B cell (primary cell): ENCODE data around the gene CD28. TPM values are rescaled to one million over a fixed set of nuclear protein-coding genes. Genes with fewer than 3 reads are reported as not detected.

Source experiments
- ATAC-seq: fragments of 200-7000 bp; cut with Tn5 transposase; one replicate; pipeline ENCODE4 v1.10.0; 2021; ENCODE audit warnings: low read depth, mild to moderate bottlenecking, moderate number of reproducible peaks, moderate library complexity
- CTCF ChIA-PET: fragments of 350-600 bp; sonication (Branson Sonifier 250); formaldehyde crosslinking; loops from one replicate; lab custom pipeline; 2021; ENCODE audit warnings: antibody characterized with exemption, inconsistent platforms; lab: Charles Lee
- POLR2A ChIA-PET: fragments of 350-600 bp; sonication (Branson Sonifier 250); formaldehyde crosslinking; loops from one replicate; lab custom pipeline; 2021; ENCODE audit warnings: antibody characterized with exemption; lab: Charles Lee
- DNase-seq: peaks from one replicate; pipeline ENCODE4 v3.0.0; 2013
- H2AFZ ChIP-seq: 2 replicates; pipeline ENCODE4 v1.6.1; 2012; ENCODE audit warnings: mild to moderate bottlenecking, low read depth, low read length; ENCODE audit not compliant: insufficient read depth, poor library complexity, severe bottlenecking
- H3K27ac ChIP-seq, 2 donors: 1 replicate in 1 of 2; 2 replicates in 1 of 2; pipeline ENCODE4 v1.5.1; 2012 to 2013; ENCODE audit warnings: low read length in 2 of 2, mild to moderate bottlenecking in 2 of 2, moderate library complexity in 1 of 2
- H3K27me3 ChIP-seq, 4 experiments: fragments of 200-600 bp in 1 of 4; sonication (generic) in 1 of 4; replicated peaks in 1 of 4; 1 replicate in 2 of 4; 2 replicates in 2 of 4; pipeline versions ENCODE4 v1.6.1 to v1.7.0; 2013 to 2016; ENCODE audit warnings: low read length in 3 of 4, mild to moderate bottlenecking in 2 of 4, mixed read lengths in 1 of 4, moderate library complexity in 1 of 4; ENCODE audit not compliant: insufficient read depth in 4 of 4, control insufficient read depth in 3 of 4; ENCODE audit errors: control extremely low read depth in 1 of 4
- H3K36me3 ChIP-seq, 2 experiments: replicated peaks in 1 of 2; 1 replicate in 1 of 2; 2 replicates in 1 of 2; pipeline versions ENCODE4 v1.6.1 to v1.7.1; 2013; ENCODE audit warnings: low read length in 1 of 2; ENCODE audit not compliant: insufficient read depth in 2 of 2, control insufficient read depth in 1 of 2; ENCODE audit errors: control extremely low read depth in 1 of 2, extremely low read depth in 1 of 2
- H3K4me1 ChIP-seq, 2 donors: fragments of 200-600 bp in 1 of 2; sonication (generic) in 1 of 2; 1 replicate in 1 of 2; 2 replicates in 1 of 2; pipeline versions ENCODE4 v1.5.1 to v1.6.1; 2013 to 2017; ENCODE audit warnings: low read length in 2 of 2; ENCODE audit not compliant: control insufficient read depth in 2 of 2, insufficient read depth in 2 of 2
- H3K4me2 ChIP-seq: replicated peaks from 2 replicates; pipeline ENCODE3; 2012; ENCODE audit warnings: mild to moderate bottlenecking, low read depth, low read length; ENCODE audit not compliant: poor library complexity, severe bottlenecking
- H3K4me3 ChIP-seq, 5 experiments: fragments of 200-600 bp in 1 of 5; sonication (generic) in 1 of 5; 1 replicate in 3 of 5; 2 replicates in 2 of 5; pipeline versions ENCODE4 v1.5.1 to v1.7.0; 2011 to 2016; ENCODE audit warnings: low read length in 4 of 5, mild to moderate bottlenecking in 4 of 5, low read depth in 2 of 5, control low read depth in 1 of 5, moderate library complexity in 1 of 5; ENCODE audit not compliant: insufficient read depth in 1 of 5; ENCODE audit errors: control extremely low read depth in 1 of 5, extremely low read depth in 1 of 5
- H3K79me2 ChIP-seq: fragments of 200-600 bp; sonication (generic); one replicate; pipeline ENCODE4 v1.6.0; 2016; ENCODE audit warnings: low read length; ENCODE audit not compliant: control insufficient read depth, insufficient read depth
- H3K9ac ChIP-seq: fragments of 200-600 bp; sonication (generic); 2 replicates; pipeline ENCODE4 v1.6.1; 2017; ENCODE audit warnings: mild to moderate bottlenecking, low read length, moderate library complexity
- H3K9me3 ChIP-seq, 3 donors: one replicate each; pipeline versions ENCODE4 v1.6.1 to v1.7.1; 2013; ENCODE audit warnings: low read length in 2 of 3; ENCODE audit not compliant: control insufficient read depth in 2 of 3, insufficient read depth in 1 of 3; ENCODE audit errors: control extremely low read depth in 1 of 3
- H4K20me1 ChIP-seq: 2 replicates; pipeline ENCODE4 v1.6.0; 2012; ENCODE audit warnings: mild to moderate bottlenecking, low read length; ENCODE audit not compliant: insufficient read depth, control insufficient read depth, poor library complexity, severe bottlenecking
- H3K27ac Mint-ChIP-seq: one replicate; pipeline ENCODE4 v1.8.0; 2021; ENCODE audit warnings: mixed read lengths
- H3K27me3 Mint-ChIP-seq: one replicate; pipeline ENCODE4 v1.8.0; 2021; ENCODE audit warnings: mixed read lengths
- H3K4me1 Mint-ChIP-seq: one replicate; pipeline ENCODE4 v1.8.0; 2021; ENCODE audit warnings: mixed read lengths
- H3K4me3 Mint-ChIP-seq: one replicate; pipeline ENCODE4 v1.8.0; 2021; ENCODE audit warnings: mixed read lengths
- H3K9me3 Mint-ChIP-seq: one replicate; pipeline ENCODE4 v1.8.0; 2022; ENCODE audit warnings: mixed read lengths; ENCODE audit not compliant: insufficient read depth
- CTCF ChIP-seq: fragments of 200-600 bp; IDR thresholded peaks from one replicate; pipeline ENCODE4 v1.8.0; 2022; ENCODE audit warnings: antibody characterized with exemption, mild to moderate bottlenecking
- EZH2 ChIP-seq: IDR thresholded peaks from 2 replicates; pipeline ENCODE4 v1.6.1; 2012; ENCODE audit warnings: borderline replicate concordance, low read depth, mild to moderate bottlenecking, moderate library complexity, low read length; ENCODE audit not compliant: insufficient read depth, poor library complexity, severe bottlenecking
- WGBS: methylation state at CpG from one replicate; pipeline ENCODE4 v1.1.5; 2013; ENCODE audit warnings: missing lambda C conversion rate; ENCODE audit not compliant: insufficient coverage; 5-methylcytosine and 5-hydroxymethylcytosine counted together
- intact Hi-C: fragments of 100-400 bp; cut with micrococcal nuclease; formaldehyde crosslinking; loops from one replicate; pipeline ENCODE4 v1.10.0; 2022
- polyA plus RNA-seq: library from polyadenylated mRNA; depleted of rRNA; stranded (reverse); fragments of >200 nt; gene quantifications from 2 replicates; pipeline ENCODE4 v1.2.3, GENCODE V29; 2012
- total RNA-seq, 2 donors: library from RNA; stranded (reverse); fragments of 120-200 nt in 1 of 2; gene quantifications; 1 replicate in 1 of 2; 2 replicates in 1 of 2; pipeline versions ENCODE4 v1.2.3 to v1.2.4, GENCODE V29; 2013 to 2022

The CD28 gene
- total and polyA plus RNA-seq, 2 donors (not counting 1 experiment from before 2014, with no cell fraction given): 0.18 to 0.37 TPM

- intact Hi-C loops: no loop called here
- Histone ChIP-seq H4K20me1 (no peaks in the 10 kb centered on the region), H2AFZ (no peak overlapping the region), H3K9me3 (peaks cover 0 to 5% (median 5%) of the 10 kb centered on the region in 3 donors), H3K27me3 (peaks cover 0 to 18% (median 7%) of the 10 kb centered on the region in 4 experiments), H3K4me2 (no peak overlapping the region), H3K4me1 (peaks cover 5 to 6% of the 10 kb centered on the region in 2 donors), H3K36me3 (no peaks in the 10 kb centered on the region), H3K27ac (no peak overlapping the region), H3K4me3 (no peak overlapping the region), H3K79me2 (no peaks in the 10 kb centered on the region), H3K9ac (no peak overlapping the region)
- no peak for DNase-seq
- CTCF ChIA-PET: no interaction called here
- POLR2A ChIA-PET: no interaction called here
- no peak overlapping the region for H3K27ac Mint-ChIP-seq
- H3K4me1 Mint-ChIP-seq: peaks cover 4% of the 10 kb centered on the region
- peaks cover 57% of the 10 kb centered on the region for H3K27me3 Mint-ChIP-seq
- no peak for ATAC-seq
- H3K9me3 Mint-ChIP-seq: peaks cover 4% of the 10 kb centered on the region
- no CpG with 5 or more reads among the region's 1 CpG for WGBS
- H3K4me3 Mint-ChIP-seq: no peak overlapping the region
- TF ChIP-seq CTCF (no peak), EZH2 (no peak)
Observed at GRCh38 chr2:203673933-203674332, 32.5 kb upstream of the CD28 start.

- H3K4me2 ChIP-seq: no peak overlapping the region
- H3K4me3 Mint-ChIP-seq: no peak overlapping the region
- H3K9me3 ChIP-seq: peaks cover 0 to 5% (median 5%) of the 10 kb centered on the region in 3 donors
- peaks cover 4% of the 10 kb centered on the region for H3K9me3 Mint-ChIP-seq
- peaks cover 61% of the 10 kb centered on the region for H3K27me3 Mint-ChIP-seq
- CTCF ChIA-PET: no interaction called here
- peaks cover 0 to 21% (median 7%) of the 10 kb centered on the region in 4 experiments for H3K27me3 ChIP-seq
- H3K4me3 ChIP-seq: no peak overlapping the region
- H3K4me1 Mint-ChIP-seq: peaks cover 4% of the 10 kb centered on the region
- DNase-seq (no peak), ATAC-seq (no peak)
- H3K79me2 ChIP-seq: no peaks in the 10 kb centered on the region
- H3K36me3 ChIP-seq: no peaks in the 10 kb centered on the region
- WGBS: no CpG with 5 or more reads among the region's 3 CpGs
- no peak overlapping the region for H3K9ac ChIP-seq
- no peak overlapping the region for H2AFZ ChIP-seq
- H3K27ac Mint-ChIP-seq: no peak overlapping the region
- H3K27ac ChIP-seq: no peak overlapping the region
- POLR2A ChIA-PET: no interaction called here
- TF ChIP-seq EZH2 (no peak), CTCF (no peak)
- intact Hi-C loops: no loop called here
- H3K4me1 ChIP-seq: peaks cover 5 to 6% of the 10 kb centered on the region in 2 donors
- H4K20me1 ChIP-seq: no peaks in the 10 kb centered on the region
Observed at GRCh38 chr2:203675086-203675485, 31.4 kb upstream of the CD28 start.
